Anterior cingulate cortex (tissue), 58 donors: ENCODE results near the gene CTNNBIP1.

Source experiments
- DNase-seq, 58 donors: peaks; one replicate each; lab custom pipeline; 2025; lab: John Stamatoyannopoulos, UW

Gene CTNNBIP1

GRCh38 chr1:9841460-9841859 lies 68.6 kb downstream of the CTNNBIP1 start:
- DNase-seq = no peak

- DNase-seq = no peak
Measured at GRCh38 chr1:9840176-9840575, 69.9 kb downstream of the CTNNBIP1 start.

GRCh38 chr1:9838946-9839345 lies 71.1 kb downstream of the CTNNBIP1 start:
- peak in 14 of 58 donors; percentile 16 to 73 (median 38) for DNase-seq

GRCh38 chr1:9836632-9836960 lies 73.5 kb downstream of the CTNNBIP1 start:
- no peak for DNase-seq

GRCh38 chr1:9835758-9836631 lies 74.1 kb downstream of the CTNNBIP1 start:
- peak in 31 of 58 donors; percentile 29 to 76 (median 45) for DNase-seq

GRCh38 chr1:9835404-9835757 lies 74.7 kb downstream of the CTNNBIP1 start:
- no peak for DNase-seq

- no peak for DNase-seq
Measured at GRCh38 chr1:9833632-9834031, 76.4 kb downstream of the CTNNBIP1 start.

- DNase-seq = no peak
Measured at GRCh38 chr1:9827558-9828185, 82.4 kb downstream of the CTNNBIP1 start.

- no peak for DNase-seq
Measured at GRCh38 chr1:9826616-9827015, 83.5 kb downstream of the CTNNBIP1 start.

- no peak for DNase-seq
Measured at GRCh38 chr1:9826087-9826486, 84.0 kb downstream of the CTNNBIP1 start.

- DNase-seq = peak in 10 of 58 donors; percentile 13 to 73 (median 38)
Measured at GRCh38 chr1:9825093-9826074, 84.7 kb downstream of the CTNNBIP1 start.

GRCh38 chr1:9824702-9825089 lies 85.4 kb downstream of the CTNNBIP1 start:
- DNase-seq = no peak

GRCh38 chr1:9823943-9824701 lies 85.9 kb downstream of the CTNNBIP1 start, which contains the start of gene CLSTN1:
Gene CLSTN1, minus strand, starts transcription at chr1:9823965. Its CDS starts 232 bp downstream, at chr1:9823733.
- DNase-seq = peak; percentile 40 to 93 (median 85)

- no peak for DNase-seq
Measured at GRCh38 chr1:9823693-9823942, 86.5 kb downstream of the CTNNBIP1 start.

GRCh38 chr1:9822897-9823692 lies 87.0 kb downstream of the CTNNBIP1 start:
- peak in 25 of 58 donors; percentile 18 to 69 (median 33) for DNase-seq

GRCh38 chr1:9822490-9822889 lies 87.6 kb downstream of the CTNNBIP1 start:
- no peak for DNase-seq

- DNase-seq = no peak
Measured at GRCh38 chr1:9821710-9822109, 88.4 kb downstream of the CTNNBIP1 start.

- no peak for DNase-seq
Measured at GRCh38 chr1:9820521-9820920, 89.5 kb downstream of the CTNNBIP1 start.

- DNase-seq = no peak
Measured at GRCh38 chr1:9817734-9818133, 92.3 kb downstream of the CTNNBIP1 start.
